ENCODE measurements around the gene MTA3.

The MTA3 gene

DNA sequence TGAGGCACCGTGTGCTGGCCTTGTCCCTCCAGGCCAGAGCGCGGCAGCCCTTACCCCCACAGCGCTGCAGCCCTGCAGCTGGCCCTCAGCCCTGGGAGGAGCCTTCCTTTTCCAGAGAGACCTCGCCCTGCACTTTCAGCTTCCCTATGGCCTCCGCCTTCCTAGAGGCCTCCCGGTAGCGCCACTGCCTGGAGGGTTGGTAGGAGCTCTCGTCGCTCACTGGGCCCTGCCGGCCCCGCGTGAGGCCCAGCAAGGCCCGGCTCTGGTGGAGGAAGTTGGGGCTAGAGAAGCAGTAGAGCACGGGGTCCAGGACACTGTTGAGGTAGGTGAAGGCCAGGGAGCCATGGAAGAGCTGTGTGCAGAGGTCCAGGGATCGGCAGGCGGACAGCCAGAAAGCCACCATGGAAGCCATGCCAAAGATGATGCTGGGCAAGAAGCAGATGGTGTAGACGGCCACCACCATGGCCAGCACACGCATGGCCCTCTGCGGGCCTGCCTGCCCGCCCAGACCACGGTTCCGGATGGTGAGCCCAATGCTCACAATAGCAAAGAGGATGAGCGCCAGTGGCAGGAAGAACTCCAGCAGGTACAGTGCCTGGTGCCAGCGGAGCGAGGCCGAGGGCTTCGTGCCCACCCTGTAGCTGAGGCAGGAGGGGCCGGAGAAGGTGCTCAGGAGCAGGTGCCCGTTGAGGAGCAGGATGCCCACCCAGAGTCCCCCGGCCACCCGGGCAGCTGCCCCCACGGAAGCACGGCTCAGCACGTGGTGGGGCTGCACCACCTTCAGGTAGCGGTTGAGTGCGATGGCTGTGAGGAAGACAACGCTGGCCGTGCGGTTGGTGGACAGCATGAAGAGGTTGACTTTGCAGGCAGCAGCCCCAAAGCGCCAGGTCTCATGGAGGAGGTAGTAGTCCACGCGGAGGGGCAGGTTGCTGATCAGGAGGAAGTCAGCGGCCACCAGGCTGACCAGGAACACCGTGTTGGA lies 194.7 kb downstream of the MTA3 start:
- Histone ChIP-seq H3K79me2 (ENCODE audit: control insufficient read depth, low read length) (no peaks in the 10 kb centered on the region), H3K36me3 (ENCODE audit: control insufficient read depth, low read length) (no peaks in the 10 kb centered on the region), H3K4me1 (ENCODE audit: control insufficient read depth, low read length) (no peaks in the 10 kb centered on the region), H3F3A (ENCODE audit: control insufficient read depth, insufficient read depth) (no peaks in the 10 kb centered on the region), H3K9me2 (replicated peaks; ENCODE audit: control insufficient read depth, low read length) (no peaks in the 10 kb centered on the region), H3K27ac (ENCODE audit: low read depth, low read length) (no peak overlapping the region), H3K27me3 (ENCODE audit: control insufficient read depth, low read length) (no peaks in the 10 kb centered on the region), H3K4me3 (ENCODE audit: low read length) (no peak overlapping the region), H3K9me3 (ENCODE audit: control insufficient read depth, insufficient read depth, low read length) (no peaks in the 10 kb centered on the region), H3K4me2 (ENCODE audit: low read length) (no peak overlapping the region), H4K20me1 (ENCODE audit: control insufficient read depth, insufficient read depth, low read depth, low read length) (no peaks in the 10 kb centered on the region)
- TF ChIP-seq, protein P1, sequence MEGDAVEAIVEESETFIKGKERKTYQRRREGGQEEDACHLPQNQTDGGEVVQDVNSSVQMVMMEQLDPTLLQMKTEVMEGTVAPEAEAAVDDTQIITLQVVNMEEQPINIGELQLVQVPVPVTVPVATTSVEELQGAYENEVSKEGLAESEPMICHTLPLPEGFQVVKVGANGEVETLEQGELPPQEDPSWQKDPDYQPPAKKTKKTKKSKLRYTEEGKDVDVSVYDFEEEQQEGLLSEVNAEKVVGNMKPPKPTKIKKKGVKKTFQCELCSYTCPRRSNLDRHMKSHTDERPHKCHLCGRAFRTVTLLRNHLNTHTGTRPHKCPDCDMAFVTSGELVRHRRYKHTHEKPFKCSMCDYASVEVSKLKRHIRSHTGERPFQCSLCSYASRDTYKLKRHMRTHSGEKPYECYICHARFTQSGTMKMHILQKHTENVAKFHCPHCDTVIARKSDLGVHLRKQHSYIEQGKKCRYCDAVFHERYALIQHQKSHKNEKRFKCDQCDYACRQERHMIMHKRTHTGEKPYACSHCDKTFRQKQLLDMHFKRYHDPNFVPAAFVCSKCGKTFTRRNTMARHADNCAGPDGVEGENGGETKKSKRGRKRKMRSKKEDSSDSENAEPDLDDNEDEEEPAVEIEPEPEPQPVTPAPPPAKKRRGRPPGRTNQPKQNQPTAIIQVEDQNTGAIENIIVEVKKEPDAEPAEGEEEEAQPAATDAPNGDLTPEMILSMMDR (IDR thresholded peaks at IDR 0.05; ENCODE audit: low read depth, low read length, poor library complexity, severe bottlenecking) = no peak
- no peak for TF ChIP-seq EZH2phosphoT487 (IDR thresholded peaks at IDR 0.05; ENCODE audit: borderline replicate concordance, low read length)

DNA sequence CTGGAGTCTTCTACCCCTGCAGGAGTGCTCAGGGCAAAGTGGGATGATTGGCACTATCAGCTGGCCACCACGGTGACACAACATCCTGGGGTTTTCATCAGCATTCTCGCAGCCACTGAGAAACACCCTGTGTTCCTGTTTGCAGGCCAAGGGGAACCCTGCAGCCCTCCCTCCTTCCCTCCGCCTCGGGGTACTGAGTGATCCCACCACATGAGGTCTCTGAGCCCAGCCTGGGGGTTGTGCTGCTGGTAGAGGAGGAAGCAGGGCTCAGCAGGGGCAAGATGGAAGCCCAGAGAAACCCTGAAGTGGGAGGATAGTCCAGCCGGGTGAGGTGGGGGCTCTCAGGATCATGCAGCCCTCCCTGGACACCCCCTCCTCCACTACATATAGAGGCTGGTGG lies 195.7 kb downstream of the MTA3 start, which contains the start of gene OXER1:
Gene OXER1 (minus strand): TSS at position 40 of the 400 bp plus-strand sequence. CDS start 73 bp downstream, outside the sequence.
- no peaks in the 10 kb centered on the region for H3K9me3 ChIP-seq (ENCODE audit: control insufficient read depth, insufficient read depth, low read length)
- H3K9me2 ChIP-seq (replicated peaks; ENCODE audit: control insufficient read depth, low read length) = no peaks in the 10 kb centered on the region
- H3K4me2 ChIP-seq (ENCODE audit: low read length) = no peak within 1 kb of the TSS
- H3F3A ChIP-seq (ENCODE audit: control insufficient read depth, insufficient read depth) = no peaks in the 10 kb centered on the region
- no peaks in the 10 kb centered on the region for H3K27me3 ChIP-seq (ENCODE audit: control insufficient read depth, low read length)
- no peak within 1 kb of the TSS for H3K4me3 ChIP-seq (ENCODE audit: low read length)
- H3K36me3 ChIP-seq (ENCODE audit: control insufficient read depth, low read length) = no peaks in the 10 kb centered on the region
- no peaks in the 10 kb centered on the region for H3K4me1 ChIP-seq (ENCODE audit: control insufficient read depth, low read length)
- TF ChIP-seq, protein P1 (IDR thresholded peaks at IDR 0.05; ENCODE audit: low read depth, low read length, poor library complexity, severe bottlenecking) = no peak
- no peak for TF ChIP-seq EZH2phosphoT487 (IDR thresholded peaks at IDR 0.05; ENCODE audit: borderline replicate concordance, low read length)
- H4K20me1 ChIP-seq (ENCODE audit: control insufficient read depth, insufficient read depth, low read depth, low read length) = no peaks in the 10 kb centered on the region
- no peak within 1 kb of the TSS for H3K27ac ChIP-seq (ENCODE audit: low read depth, low read length)
- no peaks in the 10 kb centered on the region for H3K79me2 ChIP-seq (ENCODE audit: control insufficient read depth, low read length)

DNA sequence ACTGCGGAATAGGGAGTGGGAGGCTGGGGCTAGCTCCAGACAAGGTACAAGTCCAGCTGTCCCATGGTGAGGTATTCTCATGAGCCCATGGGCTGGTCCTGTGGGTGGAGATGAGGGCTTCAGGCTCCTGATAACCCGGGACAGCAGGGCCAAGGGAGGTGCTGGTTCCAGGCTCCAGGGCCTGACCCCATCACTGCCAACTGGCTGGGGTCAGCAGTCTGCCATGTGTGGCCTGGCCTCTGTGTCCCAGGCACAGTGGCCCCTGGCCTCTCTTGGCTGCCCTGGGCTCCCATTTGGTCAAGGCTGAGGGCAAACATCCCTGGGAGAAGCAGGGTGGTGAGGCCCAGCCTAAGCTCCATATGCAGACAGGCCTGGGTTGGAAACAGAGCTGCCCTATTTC lies 196.5 kb downstream of the MTA3 start:
- no peak overlapping the region for H3K4me2 ChIP-seq (ENCODE audit: low read length)
- no peak overlapping the region for H3K27ac ChIP-seq (ENCODE audit: low read depth, low read length)
- no peaks in the 10 kb centered on the region for H3F3A ChIP-seq (ENCODE audit: control insufficient read depth, insufficient read depth)
- no peaks in the 10 kb centered on the region for H3K36me3 ChIP-seq (ENCODE audit: control insufficient read depth, low read length)
- H4K20me1 ChIP-seq (ENCODE audit: control insufficient read depth, insufficient read depth, low read depth, low read length) = no peaks in the 10 kb centered on the region
- no peaks in the 10 kb centered on the region for H3K9me3 ChIP-seq (ENCODE audit: control insufficient read depth, insufficient read depth, low read length)
- no peaks in the 10 kb centered on the region for H3K27me3 ChIP-seq (ENCODE audit: control insufficient read depth, low read length)
- no peaks in the 10 kb centered on the region for H3K9me2 ChIP-seq (replicated peaks; ENCODE audit: control insufficient read depth, low read length)
- no peak for TF ChIP-seq EZH2phosphoT487 (IDR thresholded peaks at IDR 0.05; ENCODE audit: borderline replicate concordance, low read length)
- TF ChIP-seq, protein P1 (IDR thresholded peaks at IDR 0.05; ENCODE audit: low read depth, low read length, poor library complexity, severe bottlenecking) = no peak
- no peak overlapping the region for H3K4me3 ChIP-seq (ENCODE audit: low read length)
- no peaks in the 10 kb centered on the region for H3K79me2 ChIP-seq (ENCODE audit: control insufficient read depth, low read length)
- H3K4me1 ChIP-seq (ENCODE audit: control insufficient read depth, low read length) = no peaks in the 10 kb centered on the region

Measured in DOHH2 (cell line).